ENCODE measurements around the gene CHST12. TPM values are rescaled to one million over a fixed set of nuclear protein-coding genes. Genes with fewer than 3 reads are reported as not detected.
A peak's percentile ranks its signal among the peaks of the same experiment; 100 is the strongest.

CHST12 gene
- total RNA-seq, 1 experiment from 2014 or later, result 9.9 TPM

DNA sequence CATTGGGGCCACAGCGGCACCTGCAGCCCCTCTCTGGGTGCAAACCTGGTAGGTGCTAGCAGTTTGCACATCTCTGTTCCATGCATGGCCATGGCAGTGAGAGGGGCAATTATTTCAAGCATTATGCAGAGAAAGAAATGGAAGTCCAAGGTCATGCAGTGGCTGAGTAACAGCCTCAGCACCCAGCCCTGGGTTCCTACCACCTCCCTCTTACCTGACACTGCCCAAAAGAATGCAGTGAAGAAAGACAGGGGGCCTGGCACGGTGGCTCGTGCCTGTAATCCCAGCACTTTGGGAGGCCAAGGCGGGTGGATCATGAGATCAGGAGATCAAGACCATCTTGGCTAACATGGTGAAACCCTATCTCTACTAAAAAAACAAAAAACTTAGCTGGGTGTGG is 4.9 kb upstream of the CHST12 start:
- no peaks in the 10 kb centered on the region for H3K27me3 Mint-ChIP-seq (ENCODE audit: insufficient read depth, unreplicated experiment)

DNA sequence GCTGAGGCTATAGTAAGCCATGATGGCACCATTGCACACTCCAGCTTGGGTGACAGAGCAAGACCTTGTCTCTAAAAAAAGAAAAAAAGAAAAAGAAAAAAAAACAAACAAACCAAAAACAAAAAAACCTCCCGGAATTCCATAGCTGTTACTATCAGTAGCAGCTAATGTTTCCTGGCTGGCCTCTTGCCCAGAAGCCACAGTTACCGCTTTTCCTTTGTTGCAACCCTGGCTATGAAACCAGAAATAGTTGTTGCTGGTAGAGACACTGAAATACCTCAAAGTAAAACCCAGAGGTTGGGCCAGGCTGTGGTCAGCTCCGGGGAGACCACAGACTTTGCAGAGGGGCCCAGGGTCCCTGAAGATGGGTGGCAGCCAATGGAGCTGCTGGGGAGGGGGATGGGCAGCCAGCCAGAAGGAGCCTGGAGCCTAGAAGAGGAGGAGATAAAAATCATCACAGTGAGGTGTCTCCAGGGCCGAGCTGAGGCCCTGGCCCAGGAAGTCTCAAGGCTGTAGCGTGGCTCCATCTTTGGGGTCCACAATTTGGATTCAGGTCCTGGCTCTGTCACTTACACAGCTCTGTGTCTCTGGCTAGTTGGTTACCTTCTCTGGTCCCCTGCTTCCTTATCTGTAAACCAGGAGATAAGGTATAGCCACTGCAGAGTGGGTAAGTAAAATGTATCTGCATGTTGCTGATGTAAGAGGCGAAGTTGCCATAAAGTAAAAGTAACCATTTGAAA is 3.4 kb upstream of the CHST12 start:
- CTCF ChIA-PET, result no interaction called here
- POLR2A ChIA-PET, result interaction anchor here (0.7 to 2.2 kb wide), 3 partner anchors 21 to 46 kb away, joined by 3 to 12 read pairs (median 8); partner anchors contain the start of gene EIF3B

More for the DNA sequence above, 4.9 kb upstream of the CHST12 start:
- no peaks in the 10 kb centered on the region for H3K9me3 Mint-ChIP-seq (ENCODE audit: unreplicated experiment)
- TF ChIP-seq, protein P1, sequence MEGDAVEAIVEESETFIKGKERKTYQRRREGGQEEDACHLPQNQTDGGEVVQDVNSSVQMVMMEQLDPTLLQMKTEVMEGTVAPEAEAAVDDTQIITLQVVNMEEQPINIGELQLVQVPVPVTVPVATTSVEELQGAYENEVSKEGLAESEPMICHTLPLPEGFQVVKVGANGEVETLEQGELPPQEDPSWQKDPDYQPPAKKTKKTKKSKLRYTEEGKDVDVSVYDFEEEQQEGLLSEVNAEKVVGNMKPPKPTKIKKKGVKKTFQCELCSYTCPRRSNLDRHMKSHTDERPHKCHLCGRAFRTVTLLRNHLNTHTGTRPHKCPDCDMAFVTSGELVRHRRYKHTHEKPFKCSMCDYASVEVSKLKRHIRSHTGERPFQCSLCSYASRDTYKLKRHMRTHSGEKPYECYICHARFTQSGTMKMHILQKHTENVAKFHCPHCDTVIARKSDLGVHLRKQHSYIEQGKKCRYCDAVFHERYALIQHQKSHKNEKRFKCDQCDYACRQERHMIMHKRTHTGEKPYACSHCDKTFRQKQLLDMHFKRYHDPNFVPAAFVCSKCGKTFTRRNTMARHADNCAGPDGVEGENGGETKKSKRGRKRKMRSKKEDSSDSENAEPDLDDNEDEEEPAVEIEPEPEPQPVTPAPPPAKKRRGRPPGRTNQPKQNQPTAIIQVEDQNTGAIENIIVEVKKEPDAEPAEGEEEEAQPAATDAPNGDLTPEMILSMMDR (IDR thresholded peaks at IDR 0.05; ENCODE audit: unreplicated experiment), result no peak
- H3K36me3 Mint-ChIP-seq (ENCODE audit: insufficient read depth, unreplicated experiment), result no peaks in the 10 kb centered on the region
- BruUV-seq (replicated peaks), result no TSS peak
- intact Hi-C loops (cut with micrococcal nuclease), result no loop called here
- ChIA-PET POLR2A (no interaction called here), CTCF (interaction anchor here (0.6 kb wide), 1 partner anchor 158 kb away, joined by 3 read pairs; no protein-coding TSS in a partner anchor)
- DNase-seq (ENCODE audit: unreplicated experiment), result no peak
- no peak overlapping the region for H3K27ac Mint-ChIP-seq (ENCODE audit: low read depth, unreplicated experiment)
- peaks cover 17% of the 10 kb centered on the region for H3K4me1 Mint-ChIP-seq (ENCODE audit: insufficient read depth, unreplicated experiment)
- no peak overlapping the region for H3K4me3 Mint-ChIP-seq (ENCODE audit: unreplicated experiment)

DNA sequence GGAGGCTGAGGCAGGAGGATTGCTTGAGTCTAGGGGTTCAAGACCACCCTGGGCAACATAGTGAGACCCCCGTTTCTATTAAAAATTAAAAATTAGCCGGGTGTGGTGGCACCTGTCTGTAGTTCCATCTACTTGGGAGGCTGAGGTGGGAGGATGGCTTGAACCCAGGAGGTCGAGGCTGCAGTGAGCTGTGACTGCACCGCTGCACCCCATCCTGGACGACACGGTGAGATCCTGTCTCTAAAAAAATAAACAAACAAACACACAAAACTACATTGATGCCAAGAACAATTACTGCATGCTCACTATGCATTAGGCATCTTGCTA is 761 bp upstream of the CHST12 start:
- DNase-seq (ENCODE audit: unreplicated experiment), result no peak
- Mint-ChIP-seq H3K27me3 (ENCODE audit: insufficient read depth, unreplicated experiment) (no peaks in the 10 kb centered on the region), H3K27ac (ENCODE audit: low read depth, unreplicated experiment) (no peak overlapping the region), H3K4me1 (ENCODE audit: insufficient read depth, unreplicated experiment) (peaks cover 38% of the 10 kb centered on the region), H3K4me3 (ENCODE audit: unreplicated experiment) (peak overlapping the region; percentile 77), H3K36me3 (ENCODE audit: insufficient read depth, unreplicated experiment) (peaks cover 5% of the 10 kb centered on the region), H3K9me3 (ENCODE audit: unreplicated experiment) (no peaks in the 10 kb centered on the region)
- no TSS peak for BruUV-seq (replicated peaks)
- ChIA-PET POLR2A (interaction anchor here (0.6 to 1.8 kb wide), 4 partner anchors 47 to 1610 kb away, joined by 3 to 11 read pairs (median 7); partner anchors contain the start of gene EIF3B), CTCF (interaction anchor here (0.6 kb wide), 1 partner anchor 54 kb away, joined by 3 read pairs; no protein-coding TSS in a partner anchor)
- TF ChIP-seq, protein P1 (IDR thresholded peaks at IDR 0.05; ENCODE audit: unreplicated experiment), result no peak
- intact Hi-C loops (cut with micrococcal nuclease), result loop anchor here (2.0 kb wide), 1 partner anchor 36 kb away; no protein-coding TSS in a partner anchor

More for the DNA sequence above, 3.4 kb upstream of the CHST12 start:
- H3K27ac Mint-ChIP-seq (ENCODE audit: low read depth, unreplicated experiment), result peak overlapping the region; percentile 92
- peak overlapping the region; percentile 51 for H3K4me3 Mint-ChIP-seq (ENCODE audit: unreplicated experiment)
- peaks cover 5% of the 10 kb centered on the region for H3K36me3 Mint-ChIP-seq (ENCODE audit: insufficient read depth, unreplicated experiment)
- no TSS peak for BruUV-seq (replicated peaks)
- DNase-seq (ENCODE audit: unreplicated experiment), result peak; percentile 92
- TF ChIP-seq, protein P1 (IDR thresholded peaks at IDR 0.05; ENCODE audit: unreplicated experiment), result no peak
- peaks cover 24% of the 10 kb centered on the region for H3K4me1 Mint-ChIP-seq (ENCODE audit: insufficient read depth, unreplicated experiment)
- intact Hi-C loops (cut with micrococcal nuclease), result no loop called here
- no peaks in the 10 kb centered on the region for H3K27me3 Mint-ChIP-seq (ENCODE audit: insufficient read depth, unreplicated experiment)
- no peaks in the 10 kb centered on the region for H3K9me3 Mint-ChIP-seq (ENCODE audit: unreplicated experiment)

Data from MCF 10A (cell line).